Nephron (organoid): ENCODE data around the gene HOXA2.

Experiments
- H3K27ac Mint-ChIP-seq, 3 experiments: 2 replicates each; pipeline ENCODE4 v1.8.0; 2020; ENCODE audit warnings: mixed read lengths in 3 of 3, mild to moderate bottlenecking in 2 of 3, moderate library complexity in 1 of 3
- H3K27me3 Mint-ChIP-seq: 2 replicates; pipeline ENCODE4 v1.8.0; 2021; ENCODE audit warnings: low read depth, mild to moderate bottlenecking, moderate library complexity, mixed read lengths
- H3K36me3 Mint-ChIP-seq: 2 replicates; pipeline ENCODE4 v1.8.0; 2020; ENCODE audit warnings: low read depth, mixed read lengths
- H3K4me1 Mint-ChIP-seq: 2 replicates; pipeline ENCODE4 v1.8.0; 2020; ENCODE audit warnings: mixed read lengths
- H3K4me3 Mint-ChIP-seq, 3 experiments: 2 replicates each; pipeline ENCODE4 v1.8.0; 2020; ENCODE audit warnings: mild to moderate bottlenecking in 3 of 3, mixed read lengths in 3 of 3, moderate library complexity in 2 of 3
- H3K9me3 Mint-ChIP-seq: 2 replicates; pipeline ENCODE4 v1.8.0; 2020; ENCODE audit warnings: mixed read lengths
- TF ChIP-seq, protein P1 (sequence below), 3 experiments: fragments of 200-600 bp; sonication (generic); IDR thresholded peaks; one replicate each; pipeline ENCODE4 v1.5.0; 2021; ENCODE audit warnings: antibody characterized with exemption in 3 of 3; ENCODE audit not compliant: unreplicated experiment in 3 of 3

Gene HOXA2

DNA sequence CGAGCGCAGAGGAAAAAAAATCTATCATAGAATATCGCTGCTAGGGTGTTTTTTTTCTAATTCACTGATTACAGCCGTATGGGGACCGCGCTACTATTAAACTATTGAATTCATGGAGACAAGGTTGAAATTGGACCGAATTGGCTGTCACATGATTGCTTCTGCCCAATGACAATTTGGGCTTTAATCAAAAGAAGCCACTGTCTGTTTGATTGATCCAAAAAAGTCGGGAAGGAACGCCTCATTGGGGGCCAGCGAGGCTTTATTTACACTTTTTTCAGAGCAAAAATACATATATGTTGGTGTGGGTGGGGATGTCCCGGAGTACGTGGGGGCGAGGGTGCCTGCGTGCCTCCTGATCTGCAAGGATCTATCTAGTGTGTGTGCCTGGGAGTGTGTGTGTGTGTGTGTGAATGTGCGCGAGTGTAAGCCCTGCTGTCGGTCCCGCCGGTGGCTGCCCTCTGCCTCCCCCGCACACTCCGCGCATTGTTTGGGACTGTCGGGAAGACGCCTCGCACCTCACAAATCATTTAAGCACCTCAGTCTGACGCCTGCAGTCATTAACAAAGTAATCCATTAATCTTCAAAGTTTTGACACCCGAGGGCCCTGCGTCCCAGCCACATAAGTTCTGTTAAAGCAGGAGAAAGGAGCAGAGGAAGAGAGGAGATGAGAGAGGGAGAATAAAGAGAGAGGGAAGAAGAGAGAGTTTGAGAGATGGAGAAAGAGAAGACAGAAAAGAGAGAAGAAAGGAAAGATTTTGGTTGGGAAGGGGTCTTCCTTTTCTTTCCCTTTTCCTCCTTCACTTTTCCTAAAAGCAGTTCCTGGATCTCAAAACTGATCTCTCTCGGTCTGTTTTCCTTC lies at the start of gene HOXA2:
Gene HOXA2 (minus strand): TSS at position 103 of the 862 bp plus-strand sequence. CDS start 183 bp downstream, outside the sequence.
- peaks cover 38% of the 10 kb centered on the region for H3K27me3 Mint-ChIP-seq
- TF ChIP-seq, protein P1, sequence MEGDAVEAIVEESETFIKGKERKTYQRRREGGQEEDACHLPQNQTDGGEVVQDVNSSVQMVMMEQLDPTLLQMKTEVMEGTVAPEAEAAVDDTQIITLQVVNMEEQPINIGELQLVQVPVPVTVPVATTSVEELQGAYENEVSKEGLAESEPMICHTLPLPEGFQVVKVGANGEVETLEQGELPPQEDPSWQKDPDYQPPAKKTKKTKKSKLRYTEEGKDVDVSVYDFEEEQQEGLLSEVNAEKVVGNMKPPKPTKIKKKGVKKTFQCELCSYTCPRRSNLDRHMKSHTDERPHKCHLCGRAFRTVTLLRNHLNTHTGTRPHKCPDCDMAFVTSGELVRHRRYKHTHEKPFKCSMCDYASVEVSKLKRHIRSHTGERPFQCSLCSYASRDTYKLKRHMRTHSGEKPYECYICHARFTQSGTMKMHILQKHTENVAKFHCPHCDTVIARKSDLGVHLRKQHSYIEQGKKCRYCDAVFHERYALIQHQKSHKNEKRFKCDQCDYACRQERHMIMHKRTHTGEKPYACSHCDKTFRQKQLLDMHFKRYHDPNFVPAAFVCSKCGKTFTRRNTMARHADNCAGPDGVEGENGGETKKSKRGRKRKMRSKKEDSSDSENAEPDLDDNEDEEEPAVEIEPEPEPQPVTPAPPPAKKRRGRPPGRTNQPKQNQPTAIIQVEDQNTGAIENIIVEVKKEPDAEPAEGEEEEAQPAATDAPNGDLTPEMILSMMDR (IDR thresholded peaks at IDR 0.05; ENCODE audit: unreplicated experiment in 3 of 3) = no peak
- H3K9me3 Mint-ChIP-seq = no peaks in the 10 kb centered on the region
- peak within 1 kb of the TSS; percentile 94 to 97 (median 96) for H3K4me3 Mint-ChIP-seq
- peak within 1 kb of the TSS; percentile 99 to 100 (median 100) for H3K27ac Mint-ChIP-seq
- peaks cover 87% of the 10 kb centered on the region for H3K4me1 Mint-ChIP-seq
- peaks cover 43% of the 10 kb centered on the region for H3K36me3 Mint-ChIP-seq

DNA sequence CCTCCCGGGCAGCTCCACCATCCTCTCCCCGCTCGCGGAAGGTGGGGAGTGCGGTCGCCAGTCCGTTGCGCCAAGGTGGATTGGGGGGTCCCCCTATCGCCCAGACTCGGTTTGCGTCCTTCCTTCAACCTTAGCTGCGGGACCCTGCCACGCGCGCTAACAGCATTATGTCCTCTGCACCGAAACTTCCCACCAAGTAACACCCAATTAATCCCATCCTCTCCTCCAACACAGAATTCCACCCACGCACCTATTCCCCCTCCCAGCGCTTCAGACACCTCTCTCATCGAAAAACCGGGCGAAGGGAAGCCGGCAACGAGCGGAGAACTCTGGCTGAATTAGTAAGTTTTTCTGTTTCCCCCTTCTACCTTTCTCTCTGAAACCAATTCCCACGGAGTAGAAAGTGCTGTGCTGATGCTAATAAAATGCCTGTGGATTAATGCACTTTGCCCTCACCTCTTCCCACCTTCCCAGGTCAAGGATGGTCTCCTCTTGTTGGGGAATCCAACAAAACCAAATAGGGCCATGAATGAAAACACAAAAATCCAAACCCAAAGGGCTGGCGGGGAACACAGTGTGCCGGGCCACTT lies 49.0 kb upstream of the HOXA2 start:
- peak overlapping the region; percentile 95 to 98 (median 96) for H3K4me3 Mint-ChIP-seq
- peaks cover 48% of the 10 kb centered on the region for H3K4me1 Mint-ChIP-seq
- peak overlapping the region; percentile 97 to 100 (median 99) for H3K27ac Mint-ChIP-seq
- H3K36me3 Mint-ChIP-seq = peaks cover 55% of the 10 kb centered on the region
- TF ChIP-seq, protein P1 (IDR thresholded peaks at IDR 0.05; ENCODE audit: unreplicated experiment in 3 of 3) = no peak
- H3K27me3 Mint-ChIP-seq = peaks cover 3% of the 10 kb centered on the region
- H3K9me3 Mint-ChIP-seq = no peaks in the 10 kb centered on the region

DNA sequence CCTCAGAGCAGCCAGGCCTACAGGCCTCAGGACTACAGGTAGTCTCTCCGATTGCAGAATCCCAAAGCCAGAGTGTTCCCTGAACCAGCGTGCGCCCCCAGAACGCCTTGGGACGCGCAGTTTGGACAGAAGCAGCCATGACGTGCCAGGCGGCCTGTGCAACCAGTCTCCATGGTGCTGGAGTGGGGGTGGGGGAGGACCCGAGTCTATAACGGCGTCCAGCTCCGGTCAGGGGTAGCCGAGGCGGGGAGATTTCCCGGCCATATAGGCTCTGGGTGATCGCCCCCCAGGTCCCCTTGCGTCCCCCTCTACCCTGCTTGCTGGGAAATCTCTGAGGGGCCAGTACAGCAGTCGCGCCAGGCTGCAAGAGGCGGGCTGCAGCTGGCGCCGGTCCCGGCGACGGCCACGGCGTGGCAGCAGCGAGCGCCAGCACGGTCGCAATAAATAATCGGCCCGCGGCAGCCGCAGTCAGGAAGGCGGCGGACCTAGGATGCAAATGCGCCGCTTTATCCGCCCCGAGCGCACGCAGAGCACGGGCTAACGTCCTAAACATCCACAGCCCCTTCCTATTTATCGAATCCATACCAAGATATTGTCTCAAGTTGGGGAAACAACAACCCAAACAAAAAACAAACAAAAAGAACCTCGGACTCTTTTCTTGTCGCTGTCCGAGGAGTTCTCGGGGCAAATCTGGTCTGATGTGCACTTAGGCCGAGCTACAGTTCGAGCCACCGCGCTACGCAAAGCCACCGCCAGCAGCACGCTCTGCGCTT lies 48.3 kb upstream of the HOXA2 start:
- H3K9me3 Mint-ChIP-seq = no peaks in the 10 kb centered on the region
- peak overlapping the region; percentile 97 to 100 (median 99) for H3K27ac Mint-ChIP-seq
- H3K4me3 Mint-ChIP-seq = peak overlapping the region; percentile 95 to 98 (median 96)
- peaks cover 62% of the 10 kb centered on the region for H3K36me3 Mint-ChIP-seq
- TF ChIP-seq, protein P1 (IDR thresholded peaks at IDR 0.05; ENCODE audit: unreplicated experiment in 3 of 3) = peak; percentile 88 to 96 (median 94)
- no peaks in the 10 kb centered on the region for H3K27me3 Mint-ChIP-seq
- H3K4me1 Mint-ChIP-seq = peaks cover 54% of the 10 kb centered on the region

DNA sequence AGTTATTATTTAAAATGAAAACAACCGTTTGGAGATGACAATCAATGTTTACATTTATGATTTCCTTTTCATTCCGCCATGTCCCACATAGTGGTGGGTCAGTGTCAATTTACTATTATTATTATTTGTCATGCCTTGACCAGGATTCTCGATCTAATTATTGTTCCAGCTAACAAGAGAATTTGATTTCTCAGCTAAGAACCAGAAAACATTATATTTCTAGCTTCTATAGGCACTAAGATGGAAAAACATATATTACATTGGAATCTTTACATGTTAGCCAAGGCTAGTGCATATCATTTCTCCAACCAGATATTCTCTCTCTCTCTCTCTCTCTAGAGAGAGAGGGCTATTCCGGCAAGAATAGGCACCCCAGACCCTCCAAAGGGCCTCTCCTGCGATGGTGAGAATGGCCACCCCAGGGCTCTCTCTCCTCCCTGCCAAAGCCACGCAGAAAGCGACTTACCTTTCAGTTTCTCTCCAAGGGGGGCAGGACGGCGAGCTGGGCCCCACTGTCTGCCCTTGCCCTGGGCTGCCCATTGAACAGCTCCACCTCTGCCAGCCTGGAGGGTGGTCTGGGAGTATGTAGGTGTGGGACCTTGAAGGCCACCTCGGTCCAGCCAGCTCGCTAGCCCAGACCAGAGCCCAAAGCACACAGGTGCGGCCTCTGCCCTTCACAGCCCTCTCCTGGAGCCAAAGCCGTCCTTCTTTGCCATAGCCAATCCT lies 47.5 kb upstream of the HOXA2 start:
- Mint-ChIP-seq H3K4me3 (peak overlapping the region; percentile 95 to 98 (median 96)), H3K9me3 (no peaks in the 10 kb centered on the region), H3K4me1 (peaks cover 61% of the 10 kb centered on the region), H3K27ac (peak overlapping the region; percentile 97 to 100 (median 99)), H3K36me3 (peaks cover 69% of the 10 kb centered on the region), H3K27me3 (no peaks in the 10 kb centered on the region)
- TF ChIP-seq, protein P1 (IDR thresholded peaks at IDR 0.05; ENCODE audit: unreplicated experiment in 3 of 3) = no peak
